ENCODE data around the gene COL23A1. TPM values are rescaled to one million over a fixed set of nuclear protein-coding genes. Genes with fewer than 3 reads are reported as not detected.

Gene COL23A1
- total and polyA plus RNA-seq, 2 of the 13 experiments (the other 11 are each of a cell fraction or from before 2014, with no cell fraction given): not detected

DNA sequence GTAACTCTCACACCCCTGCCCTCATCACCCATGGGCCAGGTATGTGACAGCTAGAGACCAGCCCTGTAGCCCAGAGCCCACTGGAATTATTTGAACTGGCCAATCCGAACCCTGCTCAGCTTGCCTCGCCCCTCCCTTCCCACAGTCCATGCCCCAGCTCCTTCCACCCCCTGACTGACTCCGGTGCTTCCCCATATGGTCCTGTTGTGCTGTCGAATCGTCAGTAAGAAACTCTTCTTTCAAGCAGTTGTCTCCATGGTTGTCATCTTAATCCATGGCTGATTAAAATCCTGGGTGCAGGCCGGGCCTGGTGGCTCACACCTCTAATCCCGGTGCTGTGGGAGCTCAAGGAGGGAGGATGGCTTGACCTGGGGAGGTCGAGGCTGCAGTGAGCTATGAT lies 118.5 kb downstream of the COL23A1 start:
- Histone ChIP-seq H3K27ac (ENCODE audit: extremely low read length, insufficient read depth, low read length) (no peak overlapping the region), H2AFZ (ENCODE audit: low read length) (no peak overlapping the region), H3K27me3 (ENCODE audit: control insufficient read depth in 1 of 2, insufficient read depth in 2 of 2, low read length in 2 of 2) (peaks cover 0 to 25% of the 10 kb centered on the region in 2 experiments; a peak in 3 of 5 replicates), H3K9me3 (ENCODE audit: low read length) (no peaks in the 10 kb centered on the region), H3K36me3 (replicated peaks in 1 of 2; ENCODE audit: control insufficient read depth in 1 of 2, insufficient read depth in 2 of 2, low read length in 2 of 2) (no peaks in the 10 kb centered on the region), H3K4me1 (ENCODE audit: insufficient read depth, low read length) (no peaks in the 10 kb centered on the region), H3K4me3 (replicated peaks in 1 of 3; ENCODE audit: insufficient read depth in 1 of 3, low read depth in 2 of 3, low read length in 3 of 3) (no peak overlapping the region), H3K79me2 (ENCODE audit: insufficient read depth, low read length) (no peaks in the 10 kb centered on the region), H3K4me2 (ENCODE audit: low read depth, low read length) (no peak overlapping the region), H3K9ac (ENCODE audit: insufficient read depth, low read depth, low read length) (no peak overlapping the region), H4K20me1 (ENCODE audit: insufficient read depth, low read length) (no peaks in the 10 kb centered on the region)
- TF ChIP-seq ZNF781 (CRISPR knock-in tag; IDR thresholded peaks at IDR 0.05; ENCODE audit: borderline replicate concordance, not compliant biosample characterization) (no peak), JDP2 (CRISPR knock-in tag; IDR thresholded peaks at IDR 0.05; ENCODE audit: borderline replicate concordance) (no peak), EEA1 (CRISPR knock-in tag; IDR thresholded peaks at IDR 0.05; ENCODE audit: borderline replicate concordance) (no peak), ZNF558 (CRISPR knock-in tag; IDR thresholded peaks at IDR 0.05; ENCODE audit: borderline replicate concordance) (no peak), SMC3 (IDR thresholded peaks at IDR 0.05; ENCODE audit: low read length) (no peak), ZNF709 (CRISPR knock-in tag; IDR thresholded peaks at IDR 0.05) (no peak), NR2F1 (CRISPR knock-in tag; IDR thresholded peaks at IDR 0.05) (no peak)
- TF ChIP-seq, protein P1, sequence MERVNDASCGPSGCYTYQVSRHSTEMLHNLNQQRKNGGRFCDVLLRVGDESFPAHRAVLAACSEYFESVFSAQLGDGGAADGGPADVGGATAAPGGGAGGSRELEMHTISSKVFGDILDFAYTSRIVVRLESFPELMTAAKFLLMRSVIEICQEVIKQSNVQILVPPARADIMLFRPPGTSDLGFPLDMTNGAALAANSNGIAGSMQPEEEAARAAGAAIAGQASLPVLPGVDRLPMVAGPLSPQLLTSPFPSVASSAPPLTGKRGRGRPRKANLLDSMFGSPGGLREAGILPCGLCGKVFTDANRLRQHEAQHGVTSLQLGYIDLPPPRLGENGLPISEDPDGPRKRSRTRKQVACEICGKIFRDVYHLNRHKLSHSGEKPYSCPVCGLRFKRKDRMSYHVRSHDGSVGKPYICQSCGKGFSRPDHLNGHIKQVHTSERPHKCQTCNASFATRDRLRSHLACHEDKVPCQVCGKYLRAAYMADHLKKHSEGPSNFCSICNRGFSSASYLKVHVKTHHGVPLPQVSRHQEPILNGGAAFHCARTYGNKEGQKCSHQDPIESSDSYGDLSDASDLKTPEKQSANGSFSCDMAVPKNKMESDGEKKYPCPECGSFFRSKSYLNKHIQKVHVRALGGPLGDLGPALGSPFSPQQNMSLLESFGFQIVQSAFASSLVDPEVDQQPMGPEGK (CRISPR knock-in tag; IDR thresholded peaks at IDR 0.05): no peak
- TF ChIP-seq, protein P2, sequence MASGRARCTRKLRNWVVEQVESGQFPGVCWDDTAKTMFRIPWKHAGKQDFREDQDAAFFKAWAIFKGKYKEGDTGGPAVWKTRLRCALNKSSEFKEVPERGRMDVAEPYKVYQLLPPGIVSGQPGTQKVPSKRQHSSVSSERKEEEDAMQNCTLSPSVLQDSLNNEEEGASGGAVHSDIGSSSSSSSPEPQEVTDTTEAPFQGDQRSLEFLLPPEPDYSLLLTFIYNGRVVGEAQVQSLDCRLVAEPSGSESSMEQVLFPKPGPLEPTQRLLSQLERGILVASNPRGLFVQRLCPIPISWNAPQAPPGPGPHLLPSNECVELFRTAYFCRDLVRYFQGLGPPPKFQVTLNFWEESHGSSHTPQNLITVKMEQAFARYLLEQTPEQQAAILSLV (CRISPR knock-in tag; IDR thresholded peaks at IDR 0.05; ENCODE audit: borderline replicate concordance): no peak
- TF ChIP-seq, protein P3, sequence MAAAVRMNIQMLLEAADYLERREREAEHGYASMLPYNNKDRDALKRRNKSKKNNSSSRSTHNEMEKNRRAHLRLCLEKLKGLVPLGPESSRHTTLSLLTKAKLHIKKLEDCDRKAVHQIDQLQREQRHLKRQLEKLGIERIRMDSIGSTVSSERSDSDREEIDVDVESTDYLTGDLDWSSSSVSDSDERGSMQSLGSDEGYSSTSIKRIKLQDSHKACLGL (CRISPR knock-in tag; IDR thresholded peaks at IDR 0.05): no peak
- TF ChIP-seq, protein P4, sequence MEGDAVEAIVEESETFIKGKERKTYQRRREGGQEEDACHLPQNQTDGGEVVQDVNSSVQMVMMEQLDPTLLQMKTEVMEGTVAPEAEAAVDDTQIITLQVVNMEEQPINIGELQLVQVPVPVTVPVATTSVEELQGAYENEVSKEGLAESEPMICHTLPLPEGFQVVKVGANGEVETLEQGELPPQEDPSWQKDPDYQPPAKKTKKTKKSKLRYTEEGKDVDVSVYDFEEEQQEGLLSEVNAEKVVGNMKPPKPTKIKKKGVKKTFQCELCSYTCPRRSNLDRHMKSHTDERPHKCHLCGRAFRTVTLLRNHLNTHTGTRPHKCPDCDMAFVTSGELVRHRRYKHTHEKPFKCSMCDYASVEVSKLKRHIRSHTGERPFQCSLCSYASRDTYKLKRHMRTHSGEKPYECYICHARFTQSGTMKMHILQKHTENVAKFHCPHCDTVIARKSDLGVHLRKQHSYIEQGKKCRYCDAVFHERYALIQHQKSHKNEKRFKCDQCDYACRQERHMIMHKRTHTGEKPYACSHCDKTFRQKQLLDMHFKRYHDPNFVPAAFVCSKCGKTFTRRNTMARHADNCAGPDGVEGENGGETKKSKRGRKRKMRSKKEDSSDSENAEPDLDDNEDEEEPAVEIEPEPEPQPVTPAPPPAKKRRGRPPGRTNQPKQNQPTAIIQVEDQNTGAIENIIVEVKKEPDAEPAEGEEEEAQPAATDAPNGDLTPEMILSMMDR (CRISPR knock-in tag; IDR thresholded peaks at IDR 0.05): no peak
- ChIA-PET POLR2A (no interaction called here), CTCF (ENCODE audit: low intra/inter-chr PET ratio, low total read pairs) (no interaction called here)
- FAIRE-seq (no peak), DNase-seq (ENCODE audit: low spot score) (no peak), ATAC-seq (no peak)
- WGBS (ENCODE audit: low lambda C conversion rate): 28% methylated on average over 8 of the region's 8 CpGs
- in situ Hi-C loops (cut with HindIII; ENCODE audit: extremely low pct_ligation_motif_present, low pct_unique_long_range_greater_than_20kb) (no loop called here), intact Hi-C loops (cut with micrococcal nuclease; ENCODE audit: unreplicated experiment) (no loop called here)
- BruUV-seq (replicated peaks): no TSS peak
